ENCODE measurements around the gene MARVELD3.

DNA sequence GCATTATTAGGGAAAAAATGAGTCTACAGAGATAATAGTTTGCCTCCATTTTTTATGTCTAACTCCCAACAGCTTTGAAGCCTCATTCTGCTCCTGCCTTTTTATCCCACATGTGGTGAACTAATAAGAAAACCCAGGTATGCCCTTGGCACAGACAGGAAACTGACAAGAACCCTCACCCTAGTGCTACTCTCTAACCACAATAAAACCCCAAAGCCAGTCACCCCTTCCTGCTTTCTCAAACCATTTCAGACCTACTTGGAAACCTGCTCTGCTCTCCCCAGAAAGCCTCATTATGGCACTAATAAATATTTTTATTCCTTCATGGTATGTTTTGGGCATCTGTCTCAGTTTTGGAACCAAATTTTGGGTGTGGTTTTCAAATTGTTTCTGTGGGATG lies 3.9 kb upstream of the MARVELD3 start:
- no peak for TF ChIP-seq CTCF (IDR thresholded peaks at IDR 0.05 in 4 of 5, conservative IDR thresholded peaks at IDR 0.05 in 1 of 5)
- no peak for TF ChIP-seq POLR2A (IDR thresholded peaks at IDR 0.05)

All from gastrocnemius medialis (tissue), 4 donors.